HT1080 (cell line): ENCODE data around the gene SOX5. TPM values are rescaled to one million over a fixed set of nuclear protein-coding genes. Genes with fewer than 3 reads are reported as not detected.

Experiments
- DNase-seq: peaks from one replicate; pipeline ENCODE4 v3.0.0-alpha.2; 2015; ENCODE audit warnings: low read depth
- total RNA-seq: library from RNA; depleted of rRNA; stranded (reverse); fragments of >200 nt; shearing (Covaris generic); gene quantifications from 2 replicates; pipeline ENCODE4 v1.2.3, GENCODE V29; 2014

SOX5 gene
- total RNA-seq, 1 experiment from 2014 or later: 0.05 TPM

GRCh38 chr12:23694920-23695319, 254.6 kb downstream of the SOX5 start:
- no peak for DNase-seq

DNA sequence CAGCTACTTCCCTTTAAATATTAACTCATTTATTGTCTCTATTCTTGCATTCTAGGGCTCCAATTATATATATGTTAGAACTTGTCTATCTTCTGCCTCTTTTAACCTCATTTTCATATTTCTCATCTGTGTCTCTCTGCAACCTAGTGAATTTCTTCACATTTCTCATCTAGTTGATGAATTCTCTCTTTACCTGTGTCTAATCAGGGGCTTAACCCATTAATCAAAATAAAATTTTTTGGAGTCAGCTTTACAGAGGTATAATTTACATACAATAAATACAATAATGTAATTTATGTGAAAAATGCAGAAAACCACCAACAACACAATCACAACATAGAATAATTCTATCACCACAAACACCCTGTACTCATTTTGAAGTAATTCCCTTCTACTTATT, 255.2 kb downstream of the SOX5 start:
- DNase-seq: no peak

DNA sequence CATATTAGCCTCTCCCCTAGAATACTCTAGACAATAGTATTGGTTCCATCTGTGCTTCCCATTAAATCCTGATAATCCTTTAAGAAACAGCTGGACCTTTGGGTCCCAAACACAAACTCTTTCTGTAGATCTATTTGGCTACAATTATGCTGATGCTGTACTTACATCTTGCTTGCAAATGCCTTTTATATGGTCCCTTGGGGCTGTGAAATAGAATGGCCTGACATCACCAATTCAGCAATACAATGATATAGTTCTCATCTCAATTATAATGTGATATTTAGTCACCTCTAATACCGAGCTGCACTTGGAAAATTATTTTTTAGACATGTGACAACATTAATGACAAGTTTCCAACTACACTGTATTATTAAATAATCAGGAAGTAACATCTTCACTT, 261.5 kb downstream of the SOX5 start:
- DNase-seq: no peak

DNA sequence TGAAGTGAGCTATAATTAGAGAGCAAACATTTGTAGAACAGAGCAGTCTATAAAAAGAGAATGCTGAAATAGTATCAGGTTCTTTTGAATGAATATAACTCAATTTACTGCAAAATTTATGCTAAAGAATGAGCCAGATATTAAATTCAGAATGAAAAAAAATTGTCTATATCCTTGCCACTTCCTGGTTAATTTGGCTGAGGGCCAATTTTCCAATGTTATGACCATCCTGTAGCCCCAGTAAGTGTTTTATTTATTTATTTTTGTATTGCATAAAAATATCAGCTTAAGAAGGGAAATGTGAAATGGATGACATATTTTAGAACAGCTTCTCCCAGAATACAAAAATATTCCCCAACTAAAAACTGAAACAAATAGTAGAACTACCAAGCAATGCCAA, 263.4 kb downstream of the SOX5 start:
- no peak for DNase-seq

GRCh38 chr12:23684121-23684520, 265.3 kb downstream of the SOX5 start:
- DNase-seq: no peak

GRCh38 chr12:23681237-23681636, 268.2 kb downstream of the SOX5 start:
- DNase-seq: no peak

GRCh38 chr12:23674064-23674463, 275.4 kb downstream of the SOX5 start:
- DNase-seq: no peak

DNA sequence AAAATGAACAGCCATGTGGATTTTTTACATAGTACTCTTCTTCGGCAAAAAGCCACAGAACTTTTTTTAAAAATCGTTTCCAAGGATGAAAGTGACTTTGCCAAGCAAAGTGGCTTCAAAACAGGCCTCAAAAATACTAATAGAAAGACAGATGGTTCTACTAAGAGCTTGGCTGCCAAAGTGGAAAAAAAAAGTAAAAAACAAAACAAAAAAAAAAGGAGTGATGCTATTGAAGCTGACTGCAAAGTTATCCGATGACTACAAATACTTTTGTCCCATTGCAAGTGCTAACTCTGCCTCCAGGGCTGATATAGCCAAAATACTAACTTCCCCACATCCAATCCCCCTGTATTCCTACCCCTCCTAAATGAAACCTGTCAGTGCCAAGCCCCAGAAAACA, 277.6 kb downstream of the SOX5 start:
- no peak for DNase-seq

- no peak for DNase-seq
Observed at GRCh38 chr12:23670684-23671083, 278.8 kb downstream of the SOX5 start.

DNA sequence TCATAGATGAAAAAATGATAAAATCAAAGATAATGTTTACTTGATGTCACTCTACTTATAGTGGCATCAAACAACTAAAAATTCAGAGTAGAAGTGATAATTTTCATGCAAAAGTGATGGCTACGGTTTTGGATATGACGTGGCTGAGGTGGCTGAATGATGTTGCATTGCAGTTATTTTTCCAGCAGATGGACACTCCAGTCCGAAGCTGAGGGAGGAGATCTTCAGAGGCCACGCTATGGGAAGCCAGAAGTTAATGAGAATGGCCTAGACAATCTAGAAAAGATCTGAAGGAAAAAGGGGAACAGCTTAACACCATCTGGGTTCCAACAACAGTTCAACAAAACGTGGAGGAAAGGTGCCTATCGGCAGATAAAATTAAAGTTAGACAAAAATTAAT, 279.8 kb downstream of the SOX5 start:
- DNase-seq: no peak

DNA sequence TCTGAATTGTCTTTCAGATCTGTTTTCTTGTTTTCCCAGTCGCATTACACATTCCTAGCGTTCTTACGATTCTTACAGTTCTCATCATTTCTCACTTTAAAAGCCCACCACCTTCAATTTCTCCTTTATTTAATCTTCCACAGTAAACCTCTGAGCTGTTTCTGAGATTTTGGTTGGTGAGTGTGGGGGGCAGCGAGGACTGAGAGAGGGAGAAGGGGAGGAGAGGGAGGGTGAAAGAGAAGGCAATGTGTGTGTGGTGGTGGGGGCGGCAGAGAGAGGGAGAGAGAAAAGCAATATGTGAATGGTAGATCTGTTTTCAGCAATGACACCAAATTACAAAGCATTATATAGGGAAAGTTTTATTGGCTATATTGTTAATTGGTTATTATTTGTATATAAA, 282.6 kb downstream of the SOX5 start:
- no peak for DNase-seq

DNA sequence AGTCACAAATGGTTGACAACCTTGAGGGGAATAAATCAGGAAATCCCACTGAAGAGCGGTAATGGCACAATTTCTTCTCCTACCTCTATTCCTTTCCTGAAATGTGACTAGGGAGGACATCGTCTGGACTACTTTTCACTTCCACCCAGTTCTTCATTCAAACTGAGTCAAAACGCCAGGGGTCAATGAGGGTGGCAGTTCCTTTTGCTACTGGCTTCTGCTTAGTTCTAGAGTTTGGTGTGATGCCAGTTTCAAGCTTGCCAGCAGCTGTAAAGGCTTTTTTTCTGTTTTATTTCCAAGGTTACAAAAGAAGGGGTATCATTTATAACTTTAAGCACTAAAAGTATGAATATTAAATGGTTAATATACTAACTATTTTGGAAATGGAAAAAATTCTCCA, 286.5 kb downstream of the SOX5 start:
- no peak for DNase-seq

DNA sequence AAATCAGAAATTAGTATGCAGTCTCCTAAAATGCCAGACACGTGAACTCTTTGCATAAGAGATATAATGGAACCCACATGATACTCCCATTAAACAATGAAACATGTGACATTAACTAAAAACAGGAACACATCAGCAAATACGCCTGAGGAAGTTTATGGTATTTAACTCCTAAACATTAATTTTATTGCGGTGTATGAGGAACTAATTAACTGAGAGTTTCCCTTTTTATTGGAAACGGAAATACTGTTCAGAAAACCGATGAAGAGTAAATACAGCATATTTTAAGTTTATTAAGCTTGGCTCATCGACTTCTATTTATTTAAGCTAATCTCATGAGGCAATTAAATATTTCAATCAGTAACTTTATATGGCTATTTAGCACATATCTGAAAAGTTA, 290.3 kb downstream of the SOX5 start:
- no peak for DNase-seq

DNA sequence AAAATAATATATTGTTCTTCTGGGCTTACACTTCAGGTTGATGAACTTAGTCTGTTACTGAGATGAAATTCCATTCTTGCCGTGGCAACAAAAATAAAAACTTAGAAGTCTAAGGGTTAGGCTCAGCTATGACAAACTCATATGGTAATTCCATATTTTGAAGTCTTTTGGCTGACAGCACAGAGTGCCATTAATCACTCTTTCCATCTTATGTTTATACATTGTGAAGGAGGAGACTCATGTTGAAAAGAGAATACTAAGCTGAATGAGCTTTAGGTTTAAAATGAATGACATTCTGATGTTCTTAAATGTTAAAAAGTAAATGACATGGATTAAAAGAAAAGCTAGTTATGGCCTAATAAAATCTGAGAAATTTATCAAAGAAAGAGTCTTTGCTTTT, 291.9 kb downstream of the SOX5 start:
- no peak for DNase-seq

DNA sequence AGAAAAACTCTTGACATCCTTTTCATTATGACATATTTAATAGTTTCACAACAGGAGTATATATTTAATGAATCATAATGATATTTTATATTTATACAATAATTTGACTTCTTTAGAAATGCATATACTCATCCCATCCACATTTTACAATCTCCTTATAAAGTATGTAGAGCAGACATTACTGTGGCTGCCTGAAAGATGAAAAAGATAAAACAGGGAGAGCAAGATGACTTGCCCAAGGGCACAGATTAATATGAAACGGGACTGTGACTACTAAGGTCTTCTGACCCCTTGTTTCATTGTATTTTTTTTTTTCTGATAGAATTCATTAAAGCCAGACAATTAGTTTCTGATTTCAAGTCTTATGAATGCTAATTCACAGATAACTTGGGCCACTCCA, 293.6 kb downstream of the SOX5 start:
- DNase-seq: no peak

DNA sequence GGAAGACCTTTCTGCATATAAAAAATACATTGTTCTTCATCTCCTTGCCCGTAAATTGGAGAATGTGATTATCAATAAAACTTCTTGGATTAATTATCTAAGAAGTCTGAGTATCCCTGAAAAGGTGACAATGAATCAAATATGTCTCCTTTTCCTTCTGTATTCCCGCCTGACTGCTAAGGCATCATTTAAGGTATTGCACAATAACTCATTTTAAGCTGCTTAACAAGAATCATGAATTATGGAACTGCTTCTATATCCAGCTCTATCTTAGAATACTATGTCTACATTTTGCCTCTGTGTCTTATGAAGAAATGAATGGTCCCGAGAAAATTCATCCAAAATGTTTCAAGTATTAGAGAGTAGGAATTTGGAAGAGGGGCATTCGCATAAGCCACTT, 294.4 kb downstream of the SOX5 start:
- DNase-seq: no peak

DNA sequence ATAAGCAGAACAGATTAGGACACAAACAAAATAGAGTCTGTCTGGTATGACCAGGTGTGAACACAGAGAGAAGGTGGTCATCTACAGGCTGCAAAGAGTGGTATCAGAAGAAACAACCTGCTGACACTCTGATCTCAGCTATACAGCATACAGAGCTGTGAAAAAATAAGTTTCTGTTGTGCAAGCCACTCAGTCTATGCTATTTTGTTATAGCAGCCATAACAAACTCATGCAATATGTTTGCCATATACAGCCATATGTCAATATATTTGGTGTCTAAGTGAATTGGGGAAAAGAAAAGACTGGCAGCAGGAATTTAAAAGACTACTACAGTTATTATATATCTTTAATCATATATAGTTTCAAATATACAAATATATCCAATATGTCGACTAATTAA, 300.9 kb downstream of the SOX5 start:
- DNase-seq: no peak

DNA sequence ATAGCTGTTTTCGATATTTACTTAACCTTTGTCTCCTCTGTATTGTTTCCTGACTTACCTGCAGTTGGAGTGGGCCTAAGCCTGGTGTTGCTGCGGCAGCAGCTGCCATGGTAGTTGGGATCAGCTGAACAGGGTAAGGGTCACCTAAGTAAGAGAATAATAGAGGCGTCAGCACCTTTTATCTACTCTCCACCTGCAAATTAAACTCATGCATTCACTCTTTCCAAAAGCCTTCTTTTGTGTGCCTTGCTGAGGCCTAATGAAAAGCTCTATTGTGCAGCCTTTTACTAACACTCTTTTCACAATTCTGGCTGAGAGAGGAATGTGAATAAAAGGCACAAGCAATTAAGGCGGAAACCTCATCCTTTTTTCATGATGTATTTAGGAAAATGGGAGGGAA, 308.7 kb downstream of the SOX5 start:
- no peak for DNase-seq

- no peak for DNase-seq
Observed at GRCh38 chr12:23634344-23634743, 315.1 kb downstream of the SOX5 start.

- no peak for DNase-seq
Observed at GRCh38 chr12:23631786-23632377, 317.6 kb downstream of the SOX5 start.

DNA sequence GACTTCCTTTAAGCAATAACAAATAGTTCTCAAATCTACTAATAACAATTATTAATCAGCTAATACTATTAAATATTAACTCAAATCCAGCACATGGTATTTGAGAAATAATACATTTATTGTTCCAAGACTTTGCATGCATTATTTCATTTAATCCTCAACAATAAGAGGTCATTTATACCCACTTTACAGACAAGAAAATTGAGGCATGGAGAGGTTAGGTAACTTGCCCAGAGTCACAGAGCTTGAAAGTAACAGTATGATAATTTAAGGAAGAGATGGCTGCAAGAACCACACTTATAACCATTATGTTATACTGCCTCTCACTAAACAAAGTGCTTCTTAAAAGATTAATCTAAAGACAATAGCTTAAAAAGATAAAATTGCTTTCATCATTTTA, 318.9 kb downstream of the SOX5 start:
- DNase-seq: no peak

DNA sequence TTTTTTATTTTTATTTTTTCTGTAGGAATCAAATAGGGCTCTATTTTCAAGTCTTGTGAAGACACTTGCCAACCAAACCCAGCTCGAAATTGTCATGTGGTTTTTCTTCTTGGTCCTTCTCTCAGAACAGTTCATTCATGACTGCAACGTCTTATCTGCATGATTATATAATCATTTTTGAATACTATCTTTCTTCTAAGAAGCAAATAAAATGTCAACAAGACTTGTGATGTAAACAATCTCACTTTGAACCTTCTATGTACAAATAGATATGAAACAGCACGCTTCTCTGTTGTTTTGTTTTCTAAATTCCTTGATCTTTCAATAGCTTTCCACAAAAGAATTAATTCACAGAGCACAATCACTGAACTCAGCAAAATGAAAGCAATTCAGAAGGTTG, 320.7 kb downstream of the SOX5 start:
- DNase-seq: no peak

- DNase-seq: no peak
Observed at GRCh38 chr12:23626791-23627190, 322.7 kb downstream of the SOX5 start.

DNA sequence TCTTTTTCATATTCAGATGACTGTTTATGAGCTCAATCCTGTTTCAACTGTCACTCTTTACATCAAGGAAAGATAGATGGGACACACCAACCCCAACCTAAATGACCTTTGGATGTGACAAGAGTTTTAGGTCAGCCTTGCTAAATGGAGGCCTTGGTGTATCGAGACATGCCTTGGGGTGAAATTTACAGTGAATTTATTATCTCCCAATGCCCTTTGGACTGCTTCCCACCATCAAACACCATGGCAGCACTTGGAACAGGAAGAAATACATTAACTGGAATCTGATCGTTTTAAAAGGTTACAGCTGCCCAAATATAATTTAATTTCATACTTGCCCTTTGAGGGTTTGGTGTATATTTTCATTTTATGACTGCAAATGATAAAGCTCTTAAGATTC, 327.6 kb downstream of the SOX5 start:
- DNase-seq: no peak
